DMS 273 (cell line): Measurements from ENCODE around the gene FBLN2.
"Not testable (repeated sequence)": the region's sequence is repeated elsewhere in the genome, so short reads cannot be mapped to it uniquely, and the experiment has no call there.

Experiments used
- DNase-seq: peaks from one replicate; lab custom pipeline; 2025; ENCODE audit not compliant: unreplicated experiment; lab: John Stamatoyannopoulos, UW

Gene FBLN2

DNA sequence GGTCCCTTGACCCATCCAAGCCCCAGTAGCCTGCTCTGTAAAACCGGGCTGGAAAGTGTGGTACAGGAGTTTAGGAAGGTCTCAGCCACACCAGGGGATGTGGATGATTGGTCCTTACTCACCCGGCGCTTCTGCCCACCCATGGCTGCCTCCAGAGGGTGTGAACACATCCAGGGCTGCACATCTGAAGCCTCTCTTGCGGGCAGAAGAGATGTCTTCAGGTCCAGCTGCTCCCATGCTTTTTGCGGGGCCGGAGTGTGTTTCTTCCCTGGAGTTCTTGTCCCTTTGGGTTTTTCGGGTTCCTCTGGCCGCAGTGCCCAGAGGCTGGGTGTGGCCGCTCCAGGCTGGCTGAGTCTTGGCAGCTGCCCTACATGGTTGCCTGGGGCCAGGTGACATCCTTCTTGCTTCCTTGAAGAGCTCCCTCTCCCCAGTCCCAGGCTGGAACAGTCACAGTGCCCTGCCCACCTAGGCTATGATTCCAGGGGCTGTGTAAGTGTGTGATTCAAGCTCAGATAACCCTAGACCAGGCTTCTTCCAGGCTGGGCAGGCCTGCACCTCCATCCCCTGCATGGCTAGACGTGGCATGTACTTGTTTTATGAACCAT, 34.9 kb upstream of the FBLN2 start:
- no peak for DNase-seq

DNA sequence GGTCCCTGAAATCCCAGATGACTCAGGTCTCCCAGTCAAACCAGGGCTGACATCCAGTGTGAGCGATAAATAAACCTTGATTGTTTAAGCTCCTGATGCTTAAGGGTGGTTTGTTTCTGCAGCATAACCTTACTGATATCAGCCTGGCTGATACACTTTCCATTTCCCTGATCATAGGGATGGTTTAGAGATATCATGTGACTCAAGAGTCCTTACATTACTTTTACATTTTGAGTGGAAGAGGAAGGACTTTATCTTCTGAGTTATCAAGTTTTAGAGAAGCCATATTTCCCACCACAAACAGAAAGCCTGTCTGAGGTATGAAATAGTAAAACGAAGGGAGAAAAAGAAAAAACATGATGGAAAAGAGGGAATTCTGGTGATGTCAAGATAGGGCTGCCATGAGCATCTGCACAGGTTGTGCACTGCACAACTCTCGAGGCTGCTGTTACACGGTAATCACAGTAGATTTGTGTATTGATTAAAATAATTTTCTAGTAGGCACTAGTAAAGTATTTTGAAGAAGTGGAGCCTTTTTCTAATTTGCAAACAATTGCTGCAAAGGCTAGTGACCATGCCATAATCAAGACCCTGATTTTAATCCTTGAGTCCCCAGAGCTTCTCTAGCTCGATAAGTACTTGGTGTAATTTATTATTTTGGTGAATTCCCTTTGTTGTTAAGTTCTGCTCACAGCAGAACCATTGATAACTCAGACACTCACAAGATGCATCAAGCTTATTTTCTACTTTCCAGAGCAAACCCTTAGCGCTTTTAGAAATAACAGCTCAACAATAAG, 34.1 kb upstream of the FBLN2 start:
- DNase-seq, result no peak

DNA sequence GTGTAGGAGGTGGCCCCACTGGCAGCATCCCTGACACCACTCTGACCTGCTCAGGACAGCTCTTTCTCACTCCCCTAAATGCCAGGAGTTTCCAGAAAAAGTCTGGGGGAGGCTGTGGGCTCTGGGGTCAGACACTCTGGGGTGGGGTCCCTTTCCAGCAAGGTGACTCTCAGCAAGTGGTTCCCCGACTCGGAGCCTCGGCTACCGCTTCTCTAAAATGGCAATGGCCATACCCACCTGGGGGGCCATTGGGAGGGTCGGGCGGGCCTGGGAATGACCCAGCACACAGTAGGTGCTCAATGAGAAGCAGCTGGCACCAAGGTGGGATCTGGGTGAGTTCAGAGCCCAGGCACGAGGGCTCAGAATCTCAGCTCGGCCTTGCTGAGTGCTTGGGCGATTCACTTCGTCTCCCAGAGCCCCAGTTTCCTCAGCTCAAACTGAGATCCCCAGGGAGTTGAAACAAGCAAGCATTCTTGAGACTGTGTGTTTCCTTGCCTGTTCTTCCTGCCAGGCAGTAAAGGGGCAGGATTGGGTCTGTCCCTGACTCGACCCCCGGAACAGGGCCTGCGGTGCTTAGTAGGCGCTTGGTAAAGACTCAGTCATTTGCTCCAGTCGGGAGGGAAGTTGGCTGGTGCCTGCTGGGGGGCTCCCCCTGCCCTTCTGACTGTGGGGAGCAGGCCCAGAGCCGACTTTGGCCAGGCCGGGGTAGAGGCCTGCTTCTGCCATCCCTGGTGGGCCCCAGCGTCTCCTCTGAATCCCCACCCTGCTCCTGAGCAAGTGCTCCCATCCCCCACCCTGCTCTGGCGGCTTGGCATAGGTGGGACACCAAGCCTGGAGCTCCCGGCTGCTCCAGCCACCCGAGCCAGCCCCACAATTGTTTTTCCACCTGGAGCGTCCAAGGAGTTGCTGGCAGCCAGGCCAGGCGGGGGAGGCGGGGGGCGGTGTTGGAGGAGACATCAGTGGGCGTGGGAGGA, 32.9 kb upstream of the FBLN2 start:
- DNase-seq, result no peak

DNA sequence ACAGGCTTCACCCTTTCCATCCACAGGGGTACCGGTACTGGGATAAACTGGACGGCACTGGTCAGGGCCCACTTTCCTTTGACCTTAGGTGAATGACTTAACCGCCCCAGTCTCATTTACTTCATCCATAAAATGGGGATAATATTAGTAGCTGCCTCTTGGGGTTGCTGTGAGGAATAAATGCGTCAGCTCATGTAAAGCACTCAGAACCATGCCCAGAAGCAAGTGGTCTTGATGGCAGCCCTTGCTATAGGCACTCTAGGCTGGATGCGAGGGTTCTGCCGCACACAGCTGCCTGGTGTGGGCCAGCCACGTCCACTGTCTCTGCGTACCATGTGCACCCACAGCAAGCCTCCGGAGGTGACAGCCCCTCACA, 32.2 kb upstream of the FBLN2 start:
- no peak for DNase-seq

DNA sequence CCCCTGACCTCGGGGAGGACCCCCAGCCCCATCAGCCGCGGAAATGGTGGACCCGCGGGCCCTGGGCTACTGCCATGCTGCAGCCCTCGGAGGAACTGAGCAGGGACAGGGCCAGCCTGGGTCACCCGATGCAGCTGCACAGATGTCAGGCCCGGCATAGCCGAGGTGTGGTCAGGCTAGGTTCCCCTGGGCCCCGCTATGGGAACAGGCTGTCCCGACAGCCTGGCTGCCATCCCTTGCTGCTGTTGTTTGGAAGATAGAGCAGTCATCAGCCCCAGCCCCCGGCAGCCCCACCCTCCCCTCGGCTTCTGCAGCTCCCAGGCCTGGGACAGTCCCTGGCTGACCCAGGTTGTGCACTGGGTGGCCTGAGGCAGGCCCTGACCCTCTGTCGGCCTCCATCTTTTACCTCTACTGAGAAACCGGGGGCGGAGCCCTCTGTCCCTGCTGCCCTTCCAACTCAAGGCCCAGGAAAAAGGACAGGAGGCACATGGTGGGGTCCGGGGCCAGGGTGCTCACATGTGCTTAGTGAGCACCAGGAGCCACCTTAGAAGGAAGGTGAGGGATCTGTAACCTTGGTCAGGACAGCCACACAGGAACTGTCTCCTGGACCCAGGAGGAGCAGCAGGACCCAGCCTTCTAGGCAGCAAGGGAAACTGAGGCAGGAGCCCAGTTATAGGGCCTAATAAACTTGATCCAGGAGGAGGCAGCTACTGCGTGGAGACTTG, 31.5 kb upstream of the FBLN2 start:
- peak; percentile 18 for DNase-seq

DNA sequence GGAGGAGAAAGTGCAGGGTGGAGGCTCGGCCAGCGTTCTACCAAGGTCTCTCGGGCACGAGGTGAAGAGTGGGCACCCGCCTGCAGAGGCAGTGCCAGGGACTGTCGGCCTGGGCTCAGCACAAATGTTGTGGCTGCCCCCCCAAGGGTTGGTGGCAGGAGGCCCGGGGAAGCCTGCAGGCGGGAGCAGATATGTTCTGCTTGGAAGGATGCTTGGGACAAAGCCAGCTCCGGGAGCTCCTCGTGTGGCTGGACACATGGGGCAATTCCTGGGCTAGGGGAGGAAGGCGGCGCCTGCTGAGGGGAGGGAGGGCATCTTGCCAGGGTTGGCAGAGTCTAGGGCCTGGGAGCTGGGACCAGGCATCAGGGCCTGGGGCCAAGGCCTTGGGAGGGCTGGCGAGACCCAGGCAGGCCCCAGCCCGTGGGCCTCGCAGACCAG, 30.4 kb upstream of the FBLN2 start:
- peak; percentile 85 for DNase-seq

DNA sequence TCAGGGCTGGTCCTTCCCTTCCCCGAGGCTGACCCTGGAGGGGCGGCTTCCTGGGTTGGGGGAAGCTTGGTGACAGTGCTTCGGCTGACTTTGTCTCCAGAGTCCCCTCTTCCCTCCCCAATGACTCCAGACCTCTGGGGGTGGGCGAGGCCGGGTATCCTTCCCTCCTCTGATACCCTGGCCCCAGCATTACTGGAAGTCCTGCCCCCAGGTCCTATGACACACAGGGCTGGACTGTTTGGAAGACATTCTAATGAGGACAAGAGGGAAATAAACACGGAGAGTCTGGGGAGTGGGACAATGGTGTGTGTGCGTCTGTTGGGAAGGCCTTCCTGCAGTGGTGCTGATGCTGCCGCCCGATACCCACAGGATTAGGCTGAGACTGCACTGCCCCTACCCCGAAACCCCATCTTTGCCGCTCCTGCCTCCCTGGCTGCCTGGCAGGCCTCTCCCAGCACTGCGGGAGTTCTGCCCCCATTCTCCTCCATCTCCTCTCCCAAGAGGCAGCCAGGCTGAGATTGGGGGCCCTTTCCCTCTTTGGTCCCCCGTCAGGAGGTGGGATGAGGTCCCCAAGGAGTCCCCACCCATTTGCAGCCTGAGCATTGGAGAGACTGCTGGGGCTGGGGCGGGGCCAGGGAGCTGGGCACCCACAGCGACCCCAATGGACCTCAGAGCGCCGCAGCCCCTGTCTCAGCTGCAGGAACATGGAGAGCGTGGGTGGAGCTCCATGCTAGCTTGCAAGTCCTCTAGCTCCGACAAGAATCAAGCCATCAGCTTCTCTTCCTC, 29.7 kb upstream of the FBLN2 start:
- DNase-seq, result no peak

DNA sequence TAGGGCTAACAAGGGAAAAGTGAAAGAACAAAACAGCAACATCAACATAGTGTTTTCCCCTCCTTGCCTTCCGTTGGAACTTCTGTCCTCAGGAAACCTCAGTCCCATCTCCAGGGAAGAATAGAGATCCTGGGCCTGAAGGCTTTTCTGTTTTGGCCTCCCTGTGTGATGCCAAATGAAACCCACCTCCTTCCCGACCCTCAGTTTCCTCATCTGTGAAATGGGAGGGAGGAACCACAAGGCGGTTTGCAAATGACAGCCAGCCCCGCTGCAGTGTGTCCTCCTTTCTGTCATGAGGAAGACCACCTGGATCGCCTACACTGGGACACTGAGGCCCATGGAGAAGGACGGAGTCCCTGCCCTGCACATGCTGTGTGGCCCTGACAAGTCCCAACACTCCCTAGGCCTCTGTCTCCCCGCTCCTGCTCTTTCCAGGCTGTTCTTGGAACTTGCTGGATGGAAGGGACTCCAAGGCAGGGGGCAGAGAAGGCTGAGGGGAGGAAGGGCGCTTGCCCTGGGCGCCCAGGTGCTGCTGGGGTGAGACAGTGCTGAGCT, 28.5 kb upstream of the FBLN2 start:
- DNase-seq, result no peak

DNA sequence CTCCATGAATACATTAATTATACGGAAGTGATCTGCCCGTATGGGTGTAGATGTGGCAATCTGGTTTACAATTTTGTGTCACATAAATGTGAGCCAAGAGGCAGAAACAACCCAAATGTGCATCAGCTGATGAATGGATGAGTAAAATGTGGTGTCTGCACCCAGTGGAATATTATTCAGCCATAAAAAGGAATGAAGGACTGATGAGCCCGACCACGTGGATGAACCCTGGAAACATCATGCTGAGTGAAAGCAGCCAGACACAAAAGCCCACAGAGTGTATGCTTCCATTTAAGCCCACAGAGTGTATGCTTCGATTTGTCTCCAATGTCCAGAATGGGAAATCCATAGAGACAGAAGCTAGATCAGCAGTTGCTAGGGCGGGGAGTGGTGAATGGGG, 27.6 kb upstream of the FBLN2 start:
- DNase-seq, result no peak

DNA sequence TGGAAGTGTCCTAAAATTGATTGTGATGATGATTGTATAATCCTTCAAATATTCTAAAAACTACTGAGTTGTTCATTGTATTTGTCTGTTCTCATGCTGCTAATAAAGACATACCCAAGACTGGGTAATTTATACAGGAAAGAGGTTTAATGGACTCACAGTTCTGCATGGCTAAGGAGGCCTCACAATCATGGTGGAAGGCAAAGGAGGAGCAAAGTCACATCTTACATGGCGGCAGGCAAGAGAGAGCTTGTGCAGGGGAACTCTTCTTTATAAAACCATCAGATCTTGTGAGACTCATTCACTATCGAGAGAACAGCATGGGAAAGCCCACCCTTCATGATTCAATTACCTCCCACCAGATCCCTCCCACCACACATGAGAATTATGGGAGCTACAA, 27.2 kb upstream of the FBLN2 start:
- DNase-seq, result not testable (repeated sequence)

DNA sequence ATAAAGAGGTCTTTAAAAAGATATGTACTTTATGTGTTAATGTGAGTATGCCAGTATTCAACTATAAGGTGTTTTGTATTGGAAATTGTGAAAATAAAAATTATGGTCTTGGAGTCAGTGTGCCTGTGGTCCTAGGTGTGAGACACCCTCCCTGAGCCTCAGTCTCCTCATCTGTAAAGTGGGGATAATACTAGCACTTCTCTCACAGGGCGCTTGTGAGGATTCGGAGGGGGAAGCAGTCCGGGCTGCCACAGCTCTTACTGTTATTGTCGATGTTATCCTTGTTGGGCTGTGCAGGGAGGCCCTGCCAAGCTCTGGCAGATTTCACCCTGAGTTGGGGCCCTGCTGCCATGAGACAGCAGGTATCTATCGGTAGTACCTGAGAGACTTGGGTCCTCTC, 26.7 kb upstream of the FBLN2 start:
- DNase-seq, result no peak

DNA sequence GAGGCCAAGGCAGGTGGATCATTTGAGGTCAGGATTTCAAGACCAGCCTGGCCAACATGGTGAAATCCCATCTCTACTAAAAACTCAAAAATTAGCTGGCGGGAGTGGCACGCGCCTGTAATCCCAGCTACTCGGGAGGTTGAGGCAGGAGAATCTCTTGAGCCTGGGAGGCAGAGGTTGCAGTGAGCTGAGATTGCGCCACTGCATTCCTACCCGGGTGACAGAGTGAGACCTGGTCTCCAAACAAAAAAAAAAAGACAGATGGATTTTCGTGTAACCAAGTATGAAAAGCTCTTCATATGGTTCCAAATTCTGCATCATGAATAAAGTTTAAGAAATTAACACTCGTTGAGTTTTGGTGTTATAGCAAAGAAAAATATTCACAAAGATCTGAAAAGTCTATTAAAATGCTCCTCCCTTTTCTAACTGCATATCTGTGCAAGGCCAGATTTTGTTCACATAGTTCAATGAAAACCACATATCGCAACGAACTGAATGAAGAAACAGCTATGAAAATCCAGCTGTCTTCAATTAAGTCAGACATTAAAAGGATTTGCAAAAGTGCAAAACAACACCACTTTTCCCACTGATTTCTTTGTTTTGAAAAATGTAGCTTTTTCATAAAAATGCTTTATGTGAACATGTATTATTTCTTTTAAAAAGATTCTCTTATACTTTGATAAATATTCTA, 23.8 kb upstream of the FBLN2 start:
- DNase-seq, result no peak

DNA sequence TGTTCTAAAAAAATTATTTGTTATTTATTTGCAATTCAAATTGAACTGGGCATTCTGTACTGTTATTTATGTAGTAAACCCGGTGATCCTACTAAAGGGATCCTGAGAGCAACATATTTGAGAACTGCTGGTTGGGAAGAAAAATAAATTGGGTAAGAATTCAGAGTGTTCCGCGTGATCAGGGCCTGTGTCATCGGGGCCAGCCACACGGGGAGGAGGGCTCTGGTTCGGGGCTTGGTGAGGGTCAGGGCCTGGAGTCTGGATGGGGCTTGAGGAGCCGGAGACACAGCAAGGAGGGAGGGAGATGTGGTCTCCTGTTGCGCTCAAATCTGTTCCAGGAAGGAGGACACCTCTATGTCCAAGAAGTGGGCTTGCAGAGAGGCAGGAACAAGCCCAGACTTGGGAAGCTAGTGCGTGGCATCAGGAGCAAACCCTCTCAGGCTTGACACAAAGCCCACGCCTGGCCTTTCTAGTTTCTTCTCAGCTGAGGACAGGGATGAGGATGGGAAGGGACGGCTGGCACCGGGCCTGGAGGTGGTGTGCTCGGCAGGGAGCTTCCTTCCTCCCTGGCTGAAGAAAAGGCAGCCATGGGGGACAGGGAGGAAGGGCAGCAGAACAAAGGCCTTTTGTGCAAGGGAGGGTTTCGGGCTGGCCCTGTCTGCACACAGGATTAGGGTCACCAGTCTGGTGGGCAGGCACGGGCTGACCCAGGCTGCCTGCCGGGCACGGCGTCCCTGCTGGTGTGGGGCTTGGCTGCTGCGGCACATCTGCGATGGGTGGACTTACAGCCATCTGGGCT, 22.9 kb upstream of the FBLN2 start:
- peak; percentile 37 for DNase-seq

DNA sequence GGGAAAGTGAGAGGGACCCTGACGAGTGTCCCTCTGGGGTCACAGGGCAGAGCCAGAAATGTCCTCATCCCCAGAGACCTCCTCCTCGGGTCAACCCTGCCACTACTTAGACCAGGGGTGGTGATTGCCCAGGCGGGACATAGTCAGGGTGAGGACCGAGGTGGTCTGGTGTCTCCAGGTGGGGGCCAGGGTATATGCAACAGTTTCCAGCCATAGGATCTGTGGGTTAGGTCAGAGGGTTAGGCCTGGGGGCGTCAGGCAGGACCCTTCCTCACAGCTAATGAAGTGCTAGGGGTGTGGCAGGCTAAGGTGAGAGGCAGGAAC, 22.3 kb upstream of the FBLN2 start:
- DNase-seq, result no peak

DNA sequence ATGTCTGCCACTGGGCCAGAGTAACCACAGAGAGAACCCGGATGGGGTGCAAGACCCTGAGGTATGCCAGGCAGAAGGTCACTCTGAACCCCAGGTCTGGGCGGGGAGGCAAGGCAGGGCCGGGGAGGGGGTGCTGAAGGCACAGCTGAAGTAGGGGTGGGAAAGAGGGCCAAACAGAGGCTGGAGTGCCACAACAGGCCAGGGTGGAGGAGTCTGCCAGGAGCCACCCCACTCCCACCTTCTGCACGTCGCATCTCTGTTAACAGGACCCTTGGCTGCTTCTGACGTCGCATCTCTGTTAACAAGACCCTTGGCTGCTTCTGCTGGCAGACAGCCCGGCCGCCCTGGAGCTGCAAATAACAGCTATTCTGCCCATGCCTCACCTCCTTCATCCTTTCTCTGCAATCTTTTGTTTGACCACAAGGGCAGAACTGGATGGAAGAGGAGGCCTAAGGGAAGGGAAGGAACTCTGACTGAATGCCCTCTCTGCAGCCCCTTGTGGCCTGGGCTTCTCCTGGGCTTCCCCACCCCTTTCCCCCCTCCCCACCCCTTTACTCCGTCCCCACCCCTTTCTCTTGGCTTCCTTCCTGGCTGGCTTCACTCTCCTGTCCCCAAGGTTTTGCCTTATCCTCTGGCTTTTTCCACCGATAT, 20.6 kb upstream of the FBLN2 start:
- DNase-seq, result peak; percentile 83

DNA sequence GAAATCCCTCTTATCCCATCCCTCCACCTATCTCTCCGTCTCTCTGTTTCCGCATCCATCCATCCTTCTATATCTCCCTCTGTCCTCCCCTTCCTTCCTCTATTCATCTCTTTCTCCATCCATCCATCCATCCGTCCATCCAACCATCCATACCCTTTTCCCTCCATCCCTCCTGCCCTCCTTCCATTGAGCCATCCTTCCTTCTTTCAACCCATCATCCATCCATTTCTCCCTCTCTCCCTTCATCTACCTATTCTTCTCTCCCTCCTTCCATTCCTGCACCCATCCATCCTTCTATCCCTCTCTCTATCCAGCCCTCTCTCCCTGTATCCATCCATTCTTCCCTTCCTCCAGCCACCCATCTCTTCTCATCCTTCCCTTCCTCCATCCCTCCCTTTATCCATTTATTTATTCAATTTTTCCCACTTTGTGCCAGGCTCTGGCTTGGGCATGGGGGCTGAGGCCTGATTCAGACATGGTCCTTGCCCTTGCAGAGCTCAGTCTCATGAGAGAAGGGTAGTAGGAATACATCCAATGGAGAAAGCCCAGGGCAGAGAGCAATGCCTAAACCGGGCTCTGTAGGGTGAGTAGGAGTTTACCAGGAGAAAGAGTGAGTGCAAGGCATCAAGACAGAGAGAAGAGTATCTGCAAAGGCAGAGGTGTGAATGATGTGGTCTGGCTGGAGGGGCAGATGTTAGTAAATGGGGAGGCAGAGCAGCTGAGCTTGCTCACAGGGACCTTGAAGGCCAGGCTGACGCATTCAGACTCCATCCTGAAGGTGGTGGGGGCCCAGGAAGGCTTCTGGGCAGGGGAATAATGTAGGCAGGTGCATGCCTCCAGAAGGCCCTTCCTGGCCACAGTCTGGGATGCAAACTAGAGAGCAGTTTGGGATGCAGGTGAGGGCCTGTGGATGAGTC, 19.5 kb upstream of the FBLN2 start:
- no peak for DNase-seq
